GM21825 (cell line): ENCODE results near the gene CD99L2.
"Not testable (repeated sequence)": the region's sequence is repeated elsewhere in the genome, so short reads cannot be mapped to it uniquely, and the experiment has no call there.

Experiments
- ATAC-seq: cut with Tn5 transposase; IDR thresholded peaks from one replicate; pipeline ENCODE4 v1.9.1; 2021; ENCODE audit warnings: mild to moderate bottlenecking, moderate library complexity; ENCODE audit not compliant: unreplicated experiment

CD99L2 gene

DNA sequence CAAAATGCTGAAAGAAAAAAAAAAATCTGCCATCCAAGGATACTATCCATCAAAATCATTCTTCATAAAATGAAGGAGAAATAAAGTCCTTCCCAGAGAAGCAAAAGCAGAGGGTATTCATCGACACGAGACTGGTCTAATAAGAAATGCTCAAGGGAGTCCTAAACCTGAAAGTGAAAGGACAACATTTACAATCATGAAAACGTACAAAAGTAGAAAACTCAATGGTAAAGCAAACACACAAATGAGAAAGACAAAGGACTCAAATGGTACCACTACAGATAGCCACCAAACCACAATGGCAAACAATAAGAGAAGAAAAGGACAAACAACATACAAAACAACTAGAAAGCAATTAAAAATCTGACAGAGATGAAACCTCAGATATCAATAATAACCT is 41.0 kb downstream of the CD99L2 start:
- ATAC-seq = no peak

DNA sequence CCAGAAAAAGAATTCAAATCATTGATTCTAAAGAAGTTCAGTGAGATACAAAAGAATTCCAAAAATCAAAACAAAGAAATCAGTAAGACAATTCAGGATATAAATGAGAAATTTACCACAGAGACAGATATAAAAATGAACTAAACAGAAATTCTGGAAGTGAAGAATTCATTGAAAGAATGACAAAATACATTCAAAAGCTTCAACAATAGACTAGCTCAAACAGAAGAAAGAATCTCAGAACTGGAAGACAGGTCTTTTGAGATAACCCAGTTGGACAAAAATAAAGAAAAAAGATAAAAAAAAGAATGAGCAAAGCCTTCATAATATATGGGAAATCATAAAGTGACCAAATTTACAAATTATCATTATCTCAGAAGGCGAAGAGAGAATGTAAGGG is 41.7 kb downstream of the CD99L2 start:
- ATAC-seq = no peak

DNA sequence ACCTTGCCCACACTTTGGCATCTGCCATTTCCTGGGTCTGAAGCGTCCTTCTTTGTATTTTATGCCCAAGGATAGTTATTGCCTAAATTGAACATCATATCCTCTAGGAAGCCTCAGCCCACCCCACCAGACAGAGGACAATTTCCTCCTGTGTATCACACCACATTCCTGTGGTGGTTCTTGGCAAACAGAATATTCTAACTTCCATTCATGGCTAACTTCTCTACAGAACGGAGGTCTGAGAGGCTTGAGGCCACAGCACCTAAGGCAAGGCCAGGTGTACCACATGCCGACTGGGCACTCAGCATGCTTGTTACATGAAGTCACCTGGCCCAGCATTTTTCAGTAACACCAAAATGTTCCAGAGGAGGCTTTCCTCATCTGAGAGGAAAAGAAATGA is 42.4 kb downstream of the CD99L2 start:
- ATAC-seq = no peak

DNA sequence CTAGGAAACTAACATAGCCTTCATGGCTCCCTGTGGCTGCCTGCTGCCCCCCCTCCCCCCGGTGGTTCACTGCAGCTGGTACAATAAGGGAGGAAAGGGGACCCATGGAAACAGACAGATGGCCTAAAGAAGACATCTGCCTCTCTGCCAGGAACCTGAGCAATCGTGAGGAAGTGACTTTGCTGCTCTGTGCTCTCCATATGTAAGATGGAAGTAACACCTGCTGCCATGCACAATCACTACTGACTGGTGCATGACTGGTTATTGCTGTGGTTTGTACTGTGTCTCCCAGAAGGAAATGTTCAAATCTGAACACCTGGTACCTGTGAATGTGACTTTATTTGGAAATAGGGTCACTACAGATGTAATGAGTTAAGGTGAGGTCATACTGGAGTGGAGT is 43.6 kb downstream of the CD99L2 start:
- ATAC-seq = no peak

DNA sequence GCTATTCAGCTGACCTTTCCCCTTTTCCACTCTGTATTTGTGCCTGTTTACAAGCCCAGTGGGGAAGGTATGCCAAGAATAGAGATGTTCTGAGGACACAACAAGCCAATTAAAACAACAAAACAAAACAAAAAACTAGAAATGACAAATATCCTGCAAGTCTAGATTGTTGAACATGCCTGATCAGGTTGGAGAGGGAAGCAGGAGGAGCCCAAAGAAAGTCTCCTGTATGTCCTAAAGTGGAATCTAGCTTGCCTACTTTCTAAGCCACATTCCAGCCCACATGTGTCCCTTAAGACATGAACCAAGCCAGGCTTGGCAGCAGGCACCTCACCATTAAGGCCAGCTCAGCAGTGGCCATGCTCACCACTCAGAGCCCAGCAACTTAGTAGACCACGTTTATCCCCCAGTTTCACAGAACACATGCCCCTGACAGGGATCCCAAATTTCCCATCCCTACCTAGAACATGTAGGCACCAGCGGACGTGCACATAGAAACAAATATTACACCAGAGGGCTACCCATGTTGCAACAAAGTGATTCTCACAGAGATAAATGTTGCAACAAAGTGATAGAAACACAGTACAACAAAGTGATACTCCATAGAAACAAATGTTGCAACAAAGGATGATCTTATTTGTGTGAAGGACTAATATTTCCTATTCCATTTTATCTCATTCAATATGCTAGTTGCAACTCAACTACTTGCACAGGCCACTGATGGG is 48.3 kb downstream of the CD99L2 start:
- no peak for ATAC-seq

DNA sequence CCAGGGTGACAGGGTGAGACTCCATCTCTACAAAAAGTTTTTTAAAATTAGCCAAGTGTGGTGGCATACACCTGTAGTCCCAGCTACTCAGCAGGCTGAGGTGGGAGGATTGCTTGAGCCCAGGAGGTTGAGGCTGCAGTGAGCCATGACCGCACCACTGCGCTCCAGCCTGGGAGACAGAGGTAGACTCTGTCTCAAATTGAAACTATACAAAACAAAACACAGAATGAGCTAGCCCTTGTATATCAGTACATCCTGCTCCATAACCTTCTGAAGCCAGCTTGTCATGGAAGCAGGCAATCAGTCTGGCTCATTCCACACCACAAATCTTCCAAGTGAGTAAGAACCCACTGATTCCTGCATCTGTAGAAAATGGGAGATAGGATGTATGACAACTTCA is 49.0 kb downstream of the CD99L2 start:
- ATAC-seq = peak; percentile 71

DNA sequence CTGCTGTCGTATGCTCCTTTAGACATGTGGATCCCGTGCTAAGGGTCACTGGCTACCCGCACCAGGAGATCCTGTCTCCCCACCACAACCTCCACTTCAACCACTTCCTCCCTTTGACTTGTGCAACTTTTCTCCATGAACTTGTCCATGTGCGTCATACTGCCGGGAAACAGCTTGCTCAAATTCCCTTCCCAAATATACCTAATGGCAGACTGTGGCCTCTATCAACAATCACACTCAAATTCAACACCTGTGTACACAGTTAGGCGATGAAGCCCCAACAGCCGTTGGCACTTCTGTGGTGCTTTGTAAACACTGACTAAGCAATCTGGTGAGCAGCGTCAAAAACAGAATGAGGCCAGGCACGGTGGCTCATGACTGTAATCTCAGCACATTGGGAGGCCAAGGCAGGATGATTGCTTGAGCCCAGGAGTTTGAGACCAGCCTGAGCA is 49.5 kb downstream of the CD99L2 start:
- ATAC-seq = peak; percentile 14

DNA sequence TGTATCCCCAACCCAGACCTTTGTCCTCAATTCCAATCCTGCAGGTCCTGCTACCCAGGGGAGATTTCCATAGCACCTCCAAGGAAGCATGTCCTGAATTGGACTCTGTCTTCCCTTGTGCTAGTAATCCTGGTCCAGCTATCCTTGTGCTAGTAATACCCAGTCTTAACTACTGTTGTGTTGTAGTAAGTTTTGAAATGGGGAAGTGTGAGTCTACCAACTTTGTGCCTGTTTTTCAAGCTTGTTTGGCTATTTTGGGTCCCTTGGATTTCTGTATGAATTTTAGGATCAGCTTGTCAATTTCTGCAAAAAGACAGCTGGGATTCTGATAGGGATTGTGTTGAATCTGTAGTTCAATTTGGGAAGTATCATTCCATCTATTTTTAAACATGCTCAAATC is 51.4 kb downstream of the CD99L2 start:
- no peak for ATAC-seq

DNA sequence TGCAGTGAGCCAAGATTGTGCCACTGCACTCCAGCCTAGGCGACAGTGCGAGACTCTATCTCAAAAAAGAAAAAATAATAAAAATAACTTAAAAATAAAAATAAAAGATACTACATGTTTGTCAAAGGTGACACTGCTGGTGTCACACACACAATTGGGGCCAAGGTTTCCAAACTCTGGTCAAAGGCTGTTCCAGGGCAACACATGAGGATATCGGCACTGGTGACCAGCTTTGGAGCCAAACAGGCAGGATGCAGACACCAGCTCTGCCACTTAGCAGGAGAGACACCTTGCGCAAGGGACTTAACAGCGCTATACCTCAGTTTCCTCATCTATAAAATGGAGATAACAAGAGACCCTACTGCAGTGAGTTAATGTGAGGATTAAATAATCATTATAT is 52.3 kb downstream of the CD99L2 start:
- ATAC-seq = no peak

DNA sequence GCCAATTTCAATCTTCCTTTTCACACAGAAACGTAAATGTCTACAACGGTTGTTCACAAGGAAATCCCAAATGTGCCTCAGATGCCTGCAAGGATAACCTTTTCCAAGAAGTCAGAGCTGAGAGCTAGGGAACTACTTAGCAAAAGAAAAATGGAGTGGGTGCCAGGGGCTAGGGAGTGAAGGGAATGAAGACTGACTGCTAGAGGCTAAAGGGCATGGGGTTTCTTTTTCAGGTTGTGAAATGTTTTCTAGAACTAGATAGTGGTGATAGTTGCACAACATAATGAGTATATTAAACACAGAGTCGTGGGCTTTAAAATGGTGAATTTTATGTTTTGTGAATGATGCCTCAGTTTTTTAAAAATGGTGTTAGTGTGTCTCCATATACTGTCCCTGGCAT is 53.4 kb downstream of the CD99L2 start:
- ATAC-seq = no peak

DNA sequence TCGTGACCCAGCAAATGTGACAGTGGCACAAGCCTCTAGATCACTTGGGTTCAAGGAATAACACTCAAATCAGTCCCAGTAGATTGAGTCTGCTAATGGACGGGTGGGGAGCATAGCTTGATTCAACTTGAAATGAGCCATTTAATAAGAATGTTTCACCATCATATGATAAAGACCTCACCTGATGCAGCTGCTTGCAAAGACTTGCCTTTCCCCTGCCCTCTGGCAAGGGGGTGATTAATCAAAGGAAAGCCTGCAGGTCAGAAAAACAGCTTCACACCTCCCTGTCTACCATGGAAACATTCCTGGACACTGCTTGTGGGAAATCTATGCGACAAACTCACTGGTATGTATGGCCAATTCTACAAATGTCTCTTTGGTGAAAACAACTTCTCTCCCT is 54.5 kb downstream of the CD99L2 start:
- ATAC-seq = no peak

DNA sequence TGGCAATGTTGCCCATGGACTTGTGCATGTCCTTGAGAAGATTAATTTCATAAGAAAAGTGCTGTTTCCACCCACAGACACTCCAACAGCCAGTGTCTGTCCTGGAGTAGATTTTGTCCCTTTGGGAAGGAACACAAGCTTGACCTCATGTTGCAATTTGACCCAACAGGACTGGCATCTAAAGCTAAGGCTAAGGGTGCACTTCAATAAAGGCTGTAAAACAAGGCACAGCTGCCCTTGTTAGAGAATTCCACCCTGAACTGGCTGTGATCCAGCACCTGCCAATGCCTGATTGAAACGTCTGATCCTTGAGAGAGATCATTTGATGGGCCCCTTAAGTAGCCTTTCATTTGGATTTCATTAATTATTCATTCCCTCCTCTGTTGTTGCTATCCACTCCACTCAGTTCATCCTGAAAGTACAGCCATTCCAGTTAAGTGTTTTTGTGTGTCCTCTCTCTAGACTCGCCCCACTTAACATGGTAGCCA is 56.2 kb downstream of the CD99L2 start:
- ATAC-seq = no peak

DNA sequence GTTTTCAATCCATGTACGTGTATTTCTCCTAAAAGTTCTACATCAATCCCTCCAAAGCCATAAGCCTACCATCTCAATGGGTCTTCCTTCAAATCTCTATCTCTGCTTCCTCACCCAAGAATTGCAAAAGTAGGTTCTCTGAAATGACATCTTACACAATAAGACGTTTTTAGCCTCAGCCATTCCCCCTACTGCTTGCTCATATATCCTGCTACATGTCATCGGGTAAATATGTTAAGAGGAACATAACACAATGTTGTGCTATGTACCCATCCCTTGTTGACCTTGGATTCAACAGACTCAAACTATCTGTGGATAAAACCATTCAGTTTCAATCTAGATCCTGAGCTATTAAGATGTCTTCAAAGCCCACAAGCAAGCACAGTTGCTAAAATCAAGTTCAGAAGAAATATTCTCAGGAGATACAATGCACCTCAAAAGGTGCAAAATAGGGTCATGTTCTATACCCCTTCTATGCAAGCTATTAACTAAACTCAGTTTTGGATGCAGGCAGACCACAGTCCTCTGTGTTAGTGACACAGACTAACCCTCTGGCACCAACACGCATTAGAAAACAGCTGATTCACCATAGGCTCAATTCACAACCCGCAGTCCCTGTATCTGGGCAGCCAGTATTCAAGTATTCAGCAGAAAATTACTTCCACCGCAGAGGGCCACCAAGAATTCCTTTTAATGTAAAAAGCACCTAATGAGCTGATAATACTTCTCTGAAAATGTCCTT is 56.8 kb downstream of the CD99L2 start:
- ATAC-seq = no peak

DNA sequence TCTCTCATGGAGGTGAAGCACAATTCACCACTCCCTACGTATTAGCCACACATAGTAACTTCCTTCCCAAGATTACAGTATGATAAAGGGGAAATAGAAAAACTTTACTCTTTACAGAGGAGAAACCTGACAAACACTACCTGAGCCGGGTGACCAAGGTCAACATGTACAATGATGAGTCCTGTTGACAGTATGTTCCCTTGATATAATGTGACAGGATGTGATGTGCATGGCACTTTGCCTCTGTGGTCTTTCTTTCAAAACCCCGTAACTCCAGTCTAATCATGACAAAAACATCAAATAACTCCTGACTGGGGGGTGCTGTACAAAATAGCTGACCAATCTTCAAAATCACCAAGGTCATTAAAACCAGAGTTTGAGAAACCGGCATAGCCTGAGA is 60.6 kb downstream of the CD99L2 start:
- ATAC-seq = no peak

DNA sequence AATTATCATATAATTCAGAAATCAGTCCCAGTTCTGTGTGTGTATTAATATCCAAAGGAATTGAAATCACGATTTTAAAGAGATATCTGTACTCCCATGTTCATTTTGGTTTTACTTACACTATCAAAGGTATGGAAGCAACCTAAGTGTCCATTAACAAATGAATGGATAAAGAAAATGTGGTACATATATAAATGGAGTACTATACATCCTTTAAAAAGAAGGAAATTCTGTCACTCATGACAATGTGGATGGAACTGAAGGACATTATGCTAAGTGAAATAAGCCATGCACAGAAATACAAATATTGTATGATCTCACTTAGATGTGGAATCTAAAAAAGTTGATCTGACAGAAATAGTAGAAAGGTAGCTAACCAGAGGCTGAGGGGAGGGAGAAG is 63.8 kb downstream of the CD99L2 start:
- ATAC-seq = no peak

DNA sequence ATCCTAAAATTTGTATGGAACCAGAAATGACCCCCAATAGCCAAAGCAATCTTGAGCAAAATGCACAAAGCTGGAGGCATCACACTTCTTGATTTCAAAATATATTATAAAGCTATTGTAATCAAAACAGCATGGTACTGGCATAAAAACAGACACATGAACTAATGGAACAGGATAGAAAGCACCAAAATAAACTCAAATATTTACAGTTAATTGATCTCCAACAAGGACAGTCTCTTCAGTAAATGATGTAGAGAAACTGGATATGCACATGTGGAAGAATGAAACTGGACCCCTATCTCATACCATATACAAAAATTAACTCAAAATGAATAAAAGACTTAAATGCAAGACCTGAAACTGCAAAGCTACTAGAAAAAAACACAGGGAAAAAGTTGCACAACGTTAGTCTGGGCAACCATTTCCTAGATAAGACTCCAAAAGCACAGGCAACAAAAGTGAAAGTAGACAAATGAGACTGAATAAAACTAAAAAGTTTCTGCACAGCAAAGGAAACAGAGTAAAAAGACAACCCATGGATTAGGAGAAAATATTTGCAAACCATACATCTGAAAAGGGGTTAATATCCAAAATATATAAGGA is 64.9 kb downstream of the CD99L2 start:
- no peak for ATAC-seq

DNA sequence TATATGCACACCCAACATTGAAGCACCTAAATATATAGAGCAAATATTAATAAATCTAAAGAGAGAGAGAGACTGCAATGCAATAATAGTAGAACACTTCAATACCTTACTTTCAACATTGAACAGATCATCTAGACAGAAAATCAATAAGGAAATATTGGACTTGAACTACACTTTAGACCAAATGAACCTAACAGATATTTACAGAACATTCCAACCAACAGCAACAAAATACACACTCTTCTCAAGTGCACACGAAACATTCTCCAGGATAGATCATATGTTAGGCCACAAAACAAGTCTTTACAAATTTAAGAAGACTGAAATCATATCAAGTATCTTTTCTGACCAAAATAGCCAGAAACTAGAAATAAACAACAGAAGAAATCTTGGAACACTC is 66.6 kb downstream of the CD99L2 start:
- ATAC-seq = no peak

DNA sequence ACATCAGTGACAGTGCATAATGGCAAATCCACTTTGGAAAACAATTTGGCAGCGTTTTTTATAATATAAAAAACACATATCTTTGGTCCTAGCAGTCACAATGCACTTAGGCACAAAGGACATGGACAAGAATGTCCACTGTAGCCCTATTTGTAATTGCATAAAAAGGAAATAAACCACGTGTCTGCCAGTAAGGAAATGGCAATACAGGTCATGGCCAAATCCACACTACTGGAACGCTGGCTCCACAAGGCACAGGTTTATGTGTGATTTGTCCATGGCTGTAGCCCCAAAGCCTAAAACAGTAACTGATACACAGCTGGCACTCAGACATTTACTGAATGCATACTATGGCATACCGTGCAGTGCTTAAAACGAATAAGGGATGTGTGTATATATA is 69.7 kb downstream of the CD99L2 start:
- ATAC-seq = no peak

DNA sequence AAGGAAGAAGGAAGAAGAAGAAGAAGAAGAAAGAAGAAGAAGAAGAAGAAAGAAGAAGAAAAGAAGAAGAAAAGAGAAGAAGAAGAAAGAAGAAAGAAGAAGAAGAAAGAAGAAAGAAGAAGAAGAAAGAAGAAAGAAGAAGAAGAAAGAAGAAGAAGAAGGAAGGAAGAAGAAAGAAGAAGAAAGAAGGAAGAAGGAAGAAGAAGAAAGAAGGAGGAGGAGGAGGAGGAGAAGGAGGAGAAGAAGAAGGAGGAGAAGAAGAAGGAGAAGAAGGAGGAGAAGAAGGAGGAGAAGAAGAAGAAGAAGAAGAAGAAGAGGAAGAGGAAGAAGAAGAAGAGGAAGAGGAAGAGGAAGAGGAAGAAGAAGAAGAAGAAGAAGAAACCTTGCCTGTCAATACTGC is 74.1 kb downstream of the CD99L2 start:
- ATAC-seq = not testable (repeated sequence)

DNA sequence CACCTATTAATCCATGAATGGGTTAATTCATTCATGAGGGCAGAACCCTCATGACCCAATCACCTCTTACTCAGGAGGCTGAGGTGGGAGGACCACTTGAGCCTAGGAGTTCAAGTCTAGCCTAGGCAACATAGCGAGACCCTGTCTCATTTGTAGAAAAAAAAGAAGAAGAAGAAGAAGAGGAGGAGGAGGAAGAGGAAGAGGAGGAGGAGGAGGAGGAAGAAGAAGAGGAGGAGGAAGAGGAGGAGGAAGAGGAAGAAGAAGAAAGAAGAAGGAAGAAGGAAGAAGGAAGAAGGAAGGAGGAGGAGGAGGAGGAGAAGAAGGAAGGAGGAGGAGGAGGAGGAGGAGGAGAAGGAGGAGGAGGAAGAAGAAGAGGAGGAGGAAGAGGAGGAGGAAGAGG is 74.6 kb downstream of the CD99L2 start:
- not testable (repeated sequence) for ATAC-seq

DNA sequence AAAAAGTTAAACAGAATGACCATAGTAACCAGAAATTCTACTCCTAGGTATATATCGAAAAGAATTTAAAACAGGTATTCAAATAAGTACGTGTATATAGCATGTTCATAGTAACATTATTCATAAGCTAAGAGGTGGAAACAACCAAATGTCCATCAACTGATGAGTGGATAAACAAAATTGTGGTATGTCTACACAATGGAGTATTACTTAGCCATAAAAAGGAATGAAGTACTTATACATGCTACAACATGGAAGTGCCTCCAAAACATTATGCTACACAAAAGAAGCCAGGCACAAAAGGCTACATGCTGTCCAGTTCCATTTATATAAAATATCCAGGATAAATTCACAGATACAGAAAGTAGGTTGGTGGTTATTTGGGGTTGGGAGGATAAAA is 76.5 kb downstream of the CD99L2 start:
- no peak for ATAC-seq

DNA sequence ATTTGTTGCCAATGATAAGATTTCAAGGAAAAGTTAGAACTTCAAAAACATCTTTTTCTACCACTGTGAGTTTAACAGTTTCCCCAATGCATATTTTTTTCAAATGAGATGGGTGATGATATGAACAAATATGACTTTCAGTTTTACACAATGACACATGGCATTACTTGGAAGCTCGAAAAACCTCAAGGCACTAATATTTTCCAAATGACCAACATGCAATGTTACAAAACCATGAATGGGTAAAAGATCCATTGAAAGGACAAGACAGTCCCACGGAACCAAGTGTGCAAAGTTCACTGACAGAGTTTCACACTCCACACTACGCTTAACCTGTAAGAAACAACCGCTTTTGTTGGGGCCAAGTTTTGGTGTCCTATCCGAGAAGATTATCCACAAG is 84.5 kb downstream of the CD99L2 start:
- no peak for ATAC-seq
